Activated CD4-positive, alpha-beta T cell treated with anti-CD3 and anti-CD28 coated beads, Interleukin-2, amount 10 ng/mL, durations not matched to agents 7 days and 5 days (primary cell): ENCODE data around the gene TNRC18. TPM values are rescaled to one million over a fixed set of nuclear protein-coding genes. Genes with fewer than 3 reads are reported as not detected.

Experiments
- CTCF ChIA-PET: fragments of 350-600 bp; sonication (Branson Sonifier 250); formaldehyde crosslinking; loops from one replicate; lab custom pipeline; 2021; ENCODE audit warnings: antibody characterized with exemption; lab: Charles Lee
- POLR2A ChIA-PET: fragments of 350-600 bp; sonication (Branson Sonifier 250); formaldehyde crosslinking; loops from one replicate; lab custom pipeline; 2021; ENCODE audit warnings: antibody characterized with exemption; lab: Charles Lee
- DNase-seq: peaks from one replicate; pipeline ENCODE4 v3.0.0-alpha.2; 2020
- H3K27ac Mint-ChIP-seq: one replicate; pipeline ENCODE4 v1.8.0; 2021; ENCODE audit warnings: mild to moderate bottlenecking, moderate library complexity, mixed read lengths
- H3K27me3 Mint-ChIP-seq: one replicate; pipeline ENCODE4 v1.8.0; 2021; ENCODE audit warnings: mixed read lengths
- H3K36me3 Mint-ChIP-seq: one replicate; pipeline ENCODE4 v1.8.0; 2021; ENCODE audit warnings: low read depth, mixed read lengths
- H3K4me1 Mint-ChIP-seq: one replicate; pipeline ENCODE4 v1.8.0; 2021; ENCODE audit warnings: mixed read lengths
- H3K4me3 Mint-ChIP-seq: one replicate; pipeline ENCODE4 v1.8.0; 2021; ENCODE audit warnings: mild to moderate bottlenecking, moderate library complexity, mixed read lengths
- H3K9me3 Mint-ChIP-seq: one replicate; pipeline ENCODE4 v1.8.0; 2021; ENCODE audit warnings: mixed read lengths
- total RNA-seq, 2 experiments: library from RNA; stranded (reverse); gene quantifications; one replicate each; pipeline ENCODE4 v1.2.3, GENCODE V29; 2021

TNRC18 gene
- total RNA-seq, 2 experiments from 2014 or later, result 45.8 to 53.9 TPM

- Mint-ChIP-seq H3K9me3 (no peaks in the 10 kb centered on the region), H3K4me3 (no peak overlapping the region), H3K4me1 (peaks cover 9% of the 10 kb centered on the region), H3K36me3 (peaks cover 40% of the 10 kb centered on the region), H3K27ac (peak overlapping the region; percentile 37), H3K27me3 (no peaks in the 10 kb centered on the region)
- ChIA-PET CTCF (interaction anchor here (1.0 to 1.5 kb wide), 2 partner anchors 11 to 13 kb away, joined by 3 to 8 read pairs; no protein-coding TSS in a partner anchor), POLR2A (no interaction called here)
- DNase-seq, result no peak
Observed at GRCh38 chr7:5354460-5355232, 69.0 kb downstream of the TNRC18 start.

DNA sequence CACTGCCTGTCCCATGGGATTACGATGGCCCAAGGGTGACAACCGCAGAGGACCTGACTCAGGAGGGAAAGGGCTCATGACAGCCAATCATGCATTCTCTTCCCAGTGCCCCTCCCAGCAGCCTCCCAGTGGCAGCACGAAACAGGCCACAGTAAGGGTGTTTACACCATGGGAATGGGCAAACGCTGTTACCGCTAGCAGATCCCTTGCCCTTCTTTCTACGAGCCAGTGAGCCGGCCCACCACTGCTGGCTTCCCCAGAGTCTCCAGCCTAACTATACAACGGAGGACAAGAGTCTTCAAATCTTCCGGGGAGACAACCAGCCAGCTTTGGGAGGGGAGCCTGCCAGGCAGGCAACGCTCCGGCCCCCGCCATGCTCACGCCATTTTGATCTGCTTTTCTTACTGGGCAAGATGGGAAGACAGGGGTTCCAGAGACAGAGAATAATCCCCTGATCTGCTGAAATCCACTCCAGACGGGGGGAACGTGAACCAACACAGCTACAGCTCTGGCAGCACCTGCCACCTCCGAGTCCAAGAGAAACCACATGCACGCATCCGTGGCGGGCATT, 71.1 kb downstream of the TNRC18 start:
- Mint-ChIP-seq H3K36me3 (peaks cover 30% of the 10 kb centered on the region), H3K27ac (no peak overlapping the region), H3K4me3 (no peak overlapping the region), H3K4me1 (peaks cover 9% of the 10 kb centered on the region), H3K27me3 (no peaks in the 10 kb centered on the region), H3K9me3 (no peaks in the 10 kb centered on the region)
- DNase-seq, result no peak
- ChIA-PET CTCF (interaction anchor here (1.0 kb wide), 1 partner anchor 57 kb away, joined by 3 read pairs; no protein-coding TSS in a partner anchor), POLR2A (no interaction called here)

GRCh38 chr7:5351507-5352265, 71.9 kb downstream of the TNRC18 start:
- no peak for DNase-seq
- CTCF ChIA-PET, result interaction anchor here (1.0 to 1.2 kb wide), 2 partner anchors 45 to 58 kb away, joined by 3 read pairs; no protein-coding TSS in a partner anchor
- Mint-ChIP-seq H3K4me1 (peaks cover 9% of the 10 kb centered on the region), H3K9me3 (no peaks in the 10 kb centered on the region), H3K27me3 (no peaks in the 10 kb centered on the region), H3K4me3 (no peak overlapping the region), H3K27ac (no peak overlapping the region), H3K36me3 (peaks cover 30% of the 10 kb centered on the region)
- POLR2A ChIA-PET, result no interaction called here

- no peak for DNase-seq
- ChIA-PET POLR2A (no interaction called here), CTCF (interaction anchor here (1.2 kb wide), 1 partner anchor 46 kb away, joined by 3 read pairs; no protein-coding TSS in a partner anchor)
- Mint-ChIP-seq H3K4me3 (no peak overlapping the region), H3K36me3 (peaks cover 30% of the 10 kb centered on the region), H3K9me3 (no peaks in the 10 kb centered on the region), H3K27ac (no peak overlapping the region), H3K4me1 (peaks cover 9% of the 10 kb centered on the region), H3K27me3 (no peaks in the 10 kb centered on the region)
Observed at GRCh38 chr7:5350600-5351385, 72.8 kb downstream of the TNRC18 start.

GRCh38 chr7:5350174-5350463, 73.5 kb downstream of the TNRC18 start:
- DNase-seq, result no peak
- POLR2A ChIA-PET, result no interaction called here
- H3K36me3 Mint-ChIP-seq, result peaks cover 31% of the 10 kb centered on the region

GRCh38 chr7:5349437-5350173, 74.0 kb downstream of the TNRC18 start:
- peaks cover 32% of the 10 kb centered on the region for H3K36me3 Mint-ChIP-seq
- ChIA-PET POLR2A (no interaction called here), CTCF (interaction anchor here (1.3 kb wide), 1 partner anchor 16 kb away, joined by 4 read pairs; no protein-coding TSS in a partner anchor)
- no peak for DNase-seq
- H3K4me1 Mint-ChIP-seq, result peaks cover 4% of the 10 kb centered on the region
- no peak overlapping the region for H3K27ac Mint-ChIP-seq
- no peaks in the 10 kb centered on the region for H3K27me3 Mint-ChIP-seq
- no peaks in the 10 kb centered on the region for H3K9me3 Mint-ChIP-seq
- H3K4me3 Mint-ChIP-seq, result no peak overlapping the region

More at GRCh38 chr7:5350174-5350463, 73.5 kb downstream of the TNRC18 start:
- Mint-ChIP-seq H3K4me1 (peaks cover 9% of the 10 kb centered on the region), H3K9me3 (no peaks in the 10 kb centered on the region), H3K4me3 (no peak overlapping the region), H3K27ac (no peak overlapping the region), H3K27me3 (no peaks in the 10 kb centered on the region)
- CTCF ChIA-PET, result interaction anchor here (1.3 kb wide), 1 partner anchor 15 kb away, joined by 4 read pairs; no protein-coding TSS in a partner anchor

GRCh38 chr7:5349005-5349380, 74.6 kb downstream of the TNRC18 start:
- Mint-ChIP-seq H3K36me3 (peaks cover 35% of the 10 kb centered on the region), H3K9me3 (peaks cover 2% of the 10 kb centered on the region), H3K4me3 (no peak overlapping the region), H3K27me3 (no peaks in the 10 kb centered on the region), H3K4me1 (no peaks in the 10 kb centered on the region), H3K27ac (no peak overlapping the region)
- DNase-seq, result no peak
- ChIA-PET CTCF (interaction anchor here (1.3 kb wide), 1 partner anchor 17 kb away, joined by 4 read pairs; no protein-coding TSS in a partner anchor), POLR2A (no interaction called here)

DNA sequence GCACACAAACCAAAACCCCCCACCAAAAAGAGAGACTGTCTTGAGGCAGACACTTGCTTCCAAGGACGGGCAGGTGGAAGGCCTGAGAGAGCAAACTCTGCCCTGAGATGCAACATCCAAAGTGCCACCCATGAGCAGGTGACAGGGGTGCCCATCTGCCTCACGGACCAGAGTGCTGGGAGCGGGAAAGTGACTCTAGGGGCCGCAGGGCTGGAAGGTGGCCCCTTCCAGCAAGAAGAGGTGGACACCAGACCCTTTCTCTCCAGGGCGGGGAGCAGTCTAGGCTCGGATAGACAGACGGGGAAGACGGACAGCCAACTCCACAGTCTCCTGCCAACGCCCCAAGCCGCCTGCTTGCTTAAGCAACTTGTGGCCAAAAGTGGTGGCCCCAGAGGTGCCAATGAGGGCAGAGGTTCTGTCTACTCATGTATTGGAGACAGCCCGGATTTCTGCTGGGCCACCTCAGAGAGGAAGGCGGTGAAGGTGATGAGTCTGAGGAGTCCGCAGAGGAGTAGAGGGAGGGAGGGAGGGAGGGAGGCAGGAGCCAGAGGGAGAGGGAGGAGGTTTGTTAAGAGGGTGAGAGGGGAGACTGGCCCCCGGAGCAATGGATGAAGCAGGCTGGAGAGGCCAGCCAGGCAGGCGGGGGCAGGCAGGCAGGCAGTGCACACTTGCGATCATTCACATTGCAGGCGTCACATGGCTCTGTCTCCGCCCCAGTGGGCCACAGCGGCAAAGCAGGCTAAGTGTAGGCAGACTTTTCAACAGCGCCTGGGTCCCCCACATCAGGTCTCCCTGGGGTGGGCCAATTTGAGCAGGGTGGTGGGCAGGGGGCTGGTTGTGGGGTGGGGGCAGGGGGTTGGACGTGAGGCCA, 75.3 kb downstream of the TNRC18 start:
- no peaks in the 10 kb centered on the region for H3K27me3 Mint-ChIP-seq
- no peak overlapping the region for H3K27ac Mint-ChIP-seq
- no peaks in the 10 kb centered on the region for H3K4me1 Mint-ChIP-seq
- H3K9me3 Mint-ChIP-seq, result peaks cover 7% of the 10 kb centered on the region
- ChIA-PET CTCF (no interaction called here), POLR2A (no interaction called here)
- H3K4me3 Mint-ChIP-seq, result no peak overlapping the region
- peaks cover 38% of the 10 kb centered on the region for H3K36me3 Mint-ChIP-seq
- DNase-seq, result no peak

- no peak overlapping the region for H3K27ac Mint-ChIP-seq
- DNase-seq, result no peak
- no peak overlapping the region for H3K4me3 Mint-ChIP-seq
- POLR2A ChIA-PET, result no interaction called here
- no peaks in the 10 kb centered on the region for H3K27me3 Mint-ChIP-seq
- CTCF ChIA-PET, result no interaction called here
- H3K9me3 Mint-ChIP-seq, result peaks cover 12% of the 10 kb centered on the region
- H3K36me3 Mint-ChIP-seq, result peaks cover 57% of the 10 kb centered on the region
- peaks cover under 1% of the 10 kb centered on the region for H3K4me1 Mint-ChIP-seq
Observed at GRCh38 chr7:5345671-5346070, 78.0 kb downstream of the TNRC18 start.

DNA sequence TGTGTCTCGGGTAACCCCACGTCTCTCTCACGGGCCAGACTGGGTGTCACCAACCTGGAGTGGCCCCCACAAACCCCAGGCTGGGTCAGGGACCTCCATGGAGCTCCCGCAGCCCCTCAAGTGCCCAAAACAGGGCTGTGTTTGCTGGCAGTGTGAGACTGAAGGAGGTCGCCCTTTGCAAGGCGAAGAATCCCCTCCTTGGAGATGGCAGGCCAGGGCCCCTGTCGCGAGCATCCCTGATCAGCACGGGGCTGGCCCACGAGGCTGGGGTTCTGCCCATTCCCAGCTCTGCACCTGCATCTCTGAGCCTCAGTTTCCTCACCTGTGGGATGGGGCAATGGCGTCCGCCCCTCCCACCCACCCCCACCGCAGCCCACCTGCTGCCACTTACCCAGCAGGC, 78.5 kb downstream of the TNRC18 start:
- peaks cover 12% of the 10 kb centered on the region for H3K9me3 Mint-ChIP-seq
- POLR2A ChIA-PET, result no interaction called here
- H3K36me3 Mint-ChIP-seq, result peaks cover 61% of the 10 kb centered on the region
- peaks cover 3% of the 10 kb centered on the region for H3K4me1 Mint-ChIP-seq
- no peak overlapping the region for H3K4me3 Mint-ChIP-seq
- no peaks in the 10 kb centered on the region for H3K27me3 Mint-ChIP-seq
- no peak for DNase-seq
- CTCF ChIA-PET, result interaction anchor here (0.5 kb wide), 1 partner anchor 17 kb away, joined by 3 read pairs; no protein-coding TSS in a partner anchor
- H3K27ac Mint-ChIP-seq, result no peak overlapping the region

GRCh38 chr7:5344342-5344741, 79.3 kb downstream of the TNRC18 start:
- DNase-seq, result no peak
- Mint-ChIP-seq H3K9me3 (peaks cover 12% of the 10 kb centered on the region), H3K27ac (no peak overlapping the region), H3K4me3 (no peak overlapping the region), H3K4me1 (peaks cover 8% of the 10 kb centered on the region), H3K27me3 (no peaks in the 10 kb centered on the region), H3K36me3 (peaks cover 66% of the 10 kb centered on the region)
- CTCF ChIA-PET, result no interaction called here
- POLR2A ChIA-PET, result no interaction called here
